Cardiac septum (tissue), 1 donor: ENCODE results near the gene EEF1AKMT2. TPM values are rescaled to one million over a fixed set of nuclear protein-coding genes. Genes with fewer than 3 reads are reported as not detected.

Experiments used
- DNase-seq: peaks from one replicate; pipeline ENCODE4 v3.0.0-alpha.2; 2020; ENCODE audit warnings: low spot score
- intact Hi-C: fragments of 100-400 bp; cut with DNase I; formaldehyde crosslinking; loops from one replicate; pipeline ENCODE4 v1.14.0; 2022
- total RNA-seq: library from RNA; stranded (reverse); fragmentation: NEBNext Ultra II Directional; extraction: Animal tissue kit (Norgen Biotek cat#: 25700); gene quantifications from one replicate; pipeline ENCODE4 v1.2.1, GENCODE V29; 2021
- donor health status: DM: no; HTN: no; CAD: no.

The EEF1AKMT2 gene
- total RNA-seq, 1 donor from 2014 or later: 14.6 TPM

DNA sequence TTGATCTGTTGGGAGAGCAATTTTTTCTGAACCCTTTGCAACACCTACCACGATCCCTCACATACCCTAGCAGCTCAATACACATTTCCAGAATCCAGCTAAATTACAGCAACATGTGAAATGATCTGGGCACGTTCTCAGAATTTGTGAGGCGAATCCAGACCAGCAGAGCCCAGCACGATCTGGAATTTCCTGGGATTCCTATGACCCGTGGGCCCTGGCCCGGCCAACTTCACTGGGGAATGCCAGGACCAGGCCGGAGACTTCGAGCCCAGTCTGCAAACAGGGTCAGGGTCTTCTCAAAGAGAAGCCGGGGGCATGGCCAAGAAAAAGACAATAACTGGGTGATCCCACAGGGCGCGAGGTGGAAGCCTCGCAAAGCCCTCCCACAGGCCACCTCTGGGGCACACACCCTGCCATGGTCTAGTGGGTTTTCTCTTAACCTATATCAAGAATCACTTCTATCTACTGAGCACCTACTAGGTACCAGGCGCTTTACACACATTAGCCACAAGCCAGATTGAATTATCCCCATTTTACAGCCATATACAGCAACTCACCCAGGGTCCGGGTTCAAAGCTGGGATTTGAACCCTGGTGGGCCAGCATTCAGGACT, 81.3 kb downstream of the EEF1AKMT2 start:
- intact Hi-C loops: no loop called here
- no peak for DNase-seq

DNA sequence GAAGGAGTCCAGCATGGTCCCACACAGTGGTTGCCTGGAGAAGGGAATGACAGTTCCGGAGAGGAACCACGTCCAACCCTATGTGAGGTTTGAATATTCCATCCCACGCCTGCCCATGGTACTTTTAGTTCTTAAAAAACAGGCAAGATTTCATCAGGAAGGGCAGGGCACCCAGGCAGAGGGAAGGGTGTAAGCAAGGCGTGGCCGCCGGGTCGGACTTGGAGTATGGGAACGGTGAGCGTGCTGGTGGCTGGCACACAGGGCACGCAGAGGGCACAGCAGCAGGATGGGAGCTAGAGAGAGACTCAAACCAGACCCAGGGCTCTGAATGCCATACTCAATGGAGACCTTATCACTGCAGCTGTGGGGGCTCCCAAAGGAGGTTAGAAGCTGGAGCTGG, 81.8 kb downstream of the EEF1AKMT2 start:
- intact Hi-C loops: no loop called here
- no peak for DNase-seq

DNA sequence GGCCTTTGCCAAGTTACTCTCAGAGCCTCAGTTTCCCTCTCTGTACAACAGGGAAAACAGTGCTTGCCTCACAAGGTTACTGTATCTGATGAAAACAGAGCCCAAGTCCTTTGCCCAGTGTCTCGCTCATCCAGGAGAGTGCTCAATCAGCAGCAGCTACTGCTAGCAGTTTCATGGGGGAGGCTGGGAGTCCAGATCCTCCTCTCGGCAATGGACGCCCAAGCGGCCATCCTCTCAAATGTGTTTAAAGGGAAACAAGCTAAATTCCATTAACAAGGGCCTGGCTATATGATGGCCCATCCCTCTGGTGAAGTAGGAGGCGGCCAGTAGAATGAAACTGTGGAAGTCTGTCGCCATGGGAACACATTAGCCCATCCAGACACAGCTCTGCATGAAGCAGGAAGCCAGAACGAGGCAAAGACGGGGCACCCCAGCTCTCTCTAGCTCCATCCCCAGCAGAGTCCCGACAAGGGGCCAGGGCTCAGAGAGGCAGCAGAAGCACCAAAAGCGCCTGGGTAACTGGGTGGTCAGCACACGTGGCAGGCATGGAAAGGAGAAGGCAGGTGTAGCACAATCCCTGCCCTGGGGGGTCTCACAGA, 82.7 kb downstream of the EEF1AKMT2 start:
- intact Hi-C loops: no loop called here
- no peak for DNase-seq

DNA sequence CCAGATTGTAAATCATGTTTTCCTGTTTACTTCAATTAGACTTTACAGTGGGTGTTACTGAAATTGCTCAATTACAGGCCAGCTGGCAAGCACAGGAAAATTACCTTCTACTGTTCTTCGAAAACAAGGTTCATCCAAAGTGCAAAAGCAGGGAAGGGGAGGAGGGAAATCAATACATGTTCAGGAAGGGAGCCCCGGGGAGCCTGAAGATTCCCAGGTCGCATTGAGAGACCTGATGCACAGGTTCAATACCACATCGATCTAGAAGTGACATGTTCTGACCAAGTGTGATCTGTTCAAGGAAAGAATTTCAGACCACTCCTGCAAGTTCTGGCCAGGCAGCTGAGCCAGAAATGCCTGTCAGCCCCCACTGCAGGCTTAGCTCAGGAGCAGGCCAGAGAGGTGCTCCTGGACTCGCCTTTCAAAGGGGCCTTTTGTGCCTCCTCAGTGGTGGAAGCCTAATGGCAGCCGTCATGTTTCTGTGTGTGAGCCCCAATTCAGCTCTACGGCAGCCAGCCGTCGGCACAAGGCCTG, 83.4 kb downstream of the EEF1AKMT2 start:
- intact Hi-C loops: no loop called here
- no peak for DNase-seq

Other genes with a start within 250 kb of the EEF1AKMT2 start
- 18.5 TPM for gene FAM53B, start 47.5 kb downstream of the EEF1AKMT2 start, total RNA-seq
- gene ABRAXAS2, start 9.9 kb upstream of the EEF1AKMT2 start, total RNA-seq: 12.4 TPM
- gene ZRANB1, start 150.2 kb upstream of the EEF1AKMT2 start, total RNA-seq: 25.7 TPM